Kidney epithelial cell (primary cell): ENCODE measurements around the gene PCDH8. TPM values are rescaled to one million over a fixed set of nuclear protein-coding genes. Genes with fewer than 3 reads are reported as not detected.

Source experiments
- DNase-seq: peaks from one replicate; pipeline ENCODE4 v3.0.0-alpha.2; 2010; ENCODE audit warnings: low read depth
- H3K27me3 ChIP-seq: 2 replicates; pipeline ENCODE4 v1.6.0; 2011; ENCODE audit warnings: low read length; ENCODE audit not compliant: control insufficient read depth, insufficient read depth
- H3K36me3 ChIP-seq: 2 replicates; pipeline ENCODE4 v1.5.1; 2011; ENCODE audit warnings: low read length; ENCODE audit not compliant: control insufficient read depth, insufficient read depth
- H3K4me3 ChIP-seq: 2 replicates; pipeline ENCODE4 v1.5.1; 2011; ENCODE audit warnings: low read depth, mild to moderate bottlenecking, control low read depth, low read length
- CTCF ChIP-seq: IDR thresholded peaks from 2 replicates; pipeline ENCODE4 v1.5.1; 2011; ENCODE audit warnings: mild to moderate bottlenecking, moderate library complexity, low read length, control low read depth, inconsistent platforms; ENCODE audit not compliant: insufficient read depth, poor library complexity, severe bottlenecking
- total RNA-seq: library from RNA; depleted of rRNA; stranded (reverse); fragments of >200 nt; gene quantifications from 2 replicates; pipeline ENCODE4 v1.2.3, GENCODE V29; 2015

The PCDH8 gene
- total RNA-seq, 1 donor from 2014 or later = 0.04 TPM

GRCh38 chr13:52887165-52887564 is 38.7 kb upstream of the PCDH8 start:
- DNase-seq = no peak
- H3K36me3 ChIP-seq = no peaks in the 10 kb centered on the region
- no peak for TF ChIP-seq CTCF
- H3K4me3 ChIP-seq = no peak overlapping the region
- no peaks in the 10 kb centered on the region for H3K27me3 ChIP-seq

- Histone ChIP-seq H3K36me3 (no peaks in the 10 kb centered on the region), H3K4me3 (no peak overlapping the region), H3K27me3 (no peaks in the 10 kb centered on the region)
- TF ChIP-seq CTCF = no peak
- DNase-seq = no peak
Measured at GRCh38 chr13:52885141-52885540, 36.7 kb upstream of the PCDH8 start.

- no peak for DNase-seq
- Histone ChIP-seq H3K36me3 (no peaks in the 10 kb centered on the region), H3K27me3 (no peaks in the 10 kb centered on the region), H3K4me3 (no peak overlapping the region)
- TF ChIP-seq CTCF = no peak
Measured at GRCh38 chr13:52884429-52885010, 36.1 kb upstream of the PCDH8 start.

- Histone ChIP-seq H3K27me3 (no peaks in the 10 kb centered on the region), H3K36me3 (no peaks in the 10 kb centered on the region), H3K4me3 (no peak overlapping the region)
- TF ChIP-seq CTCF = no peak
- no peak for DNase-seq
Measured at GRCh38 chr13:52882785-52883184, 34.3 kb upstream of the PCDH8 start.

GRCh38 chr13:52879950-52880741 is 31.7 kb upstream of the PCDH8 start:
- no peak for TF ChIP-seq CTCF

More at GRCh38 chr13:52879950-52880741, 31.7 kb upstream of the PCDH8 start:
- H3K27me3 ChIP-seq = no peaks in the 10 kb centered on the region
- DNase-seq = no peak
- no peak overlapping the region for H3K4me3 ChIP-seq
- no peaks in the 10 kb centered on the region for H3K36me3 ChIP-seq
